Mucosa of descending colon (tissue), 3 donors: Measurements from ENCODE around the gene RASL11A. TPM values are rescaled to one million over a fixed set of nuclear protein-coding genes. Genes with fewer than 3 reads are reported as not detected.

Experiments used
- ATAC-seq: fragments of 200-7000 bp; cut with Tn5 transposase; one replicate; pipeline ENCODE4 v1.9.1; 2020; ENCODE audit warnings: mild to moderate bottlenecking, moderate library complexity
- DNase-seq, 3 donors: peaks; one replicate each; pipeline ENCODE4 v3.0.0-alpha.2; 2020
- H3K36me3 ChIP-seq: fragments of 200-600 bp; one replicate; pipeline ENCODE4 v1.8.0; 2021; ENCODE audit warnings: low read depth, mild to moderate bottlenecking
- H3K4me1 ChIP-seq: fragments of 200-600 bp; one replicate; pipeline ENCODE4 v1.8.0; 2021; ENCODE audit warnings: low read depth, mild to moderate bottlenecking
- H3K4me3 ChIP-seq: fragments of 200-600 bp; one replicate; pipeline ENCODE4 v1.8.0; 2021; ENCODE audit warnings: mild to moderate bottlenecking
- H3K9me3 ChIP-seq: fragments of 200-600 bp; one replicate; pipeline ENCODE4 v1.8.0; 2021; ENCODE audit warnings: mild to moderate bottlenecking
- intact Hi-C, 2 donors: fragments of 100-400 bp; cut with DNase I in 1 of 2; cut with micrococcal nuclease in 1 of 2; formaldehyde crosslinking; loops; one replicate each; pipeline versions ENCODE4 v1.11.0 to v1.11.1; 2022; cut with DNase I, micrococcal nuclease
- total RNA-seq, 3 donors: library from RNA; stranded (reverse); fragmentation: NEBNext Ultra II Directional in 2 of 3; extraction: Animal tissue kit (Norgen Biotek cat#: 25700) in 2 of 3; gene quantifications; one replicate each; pipeline versions ENCODE4 v1.2.1 to v1.2.4, GENCODE V29; 2021 to 2023
- TF ChIP-seq, protein P1 (sequence below): fragments of 200-600 bp; IDR thresholded peaks from one replicate; pipeline ENCODE4 v1.8.0; 2022; ENCODE audit warnings: antibody characterized with exemption, mild to moderate bottlenecking
- donor health status: DM: no; HTN: no; CAD: no; lungs with moderate emphysema.
- donor health status: DM: no; HTN: no; CAD: no.
- donor health status: DM: no; HTN: yes; CAD: no.

The RASL11A gene
- total RNA-seq, 3 donors from 2014 or later, result 27.0 to 75.0 (median 34.9) TPM

DNA sequence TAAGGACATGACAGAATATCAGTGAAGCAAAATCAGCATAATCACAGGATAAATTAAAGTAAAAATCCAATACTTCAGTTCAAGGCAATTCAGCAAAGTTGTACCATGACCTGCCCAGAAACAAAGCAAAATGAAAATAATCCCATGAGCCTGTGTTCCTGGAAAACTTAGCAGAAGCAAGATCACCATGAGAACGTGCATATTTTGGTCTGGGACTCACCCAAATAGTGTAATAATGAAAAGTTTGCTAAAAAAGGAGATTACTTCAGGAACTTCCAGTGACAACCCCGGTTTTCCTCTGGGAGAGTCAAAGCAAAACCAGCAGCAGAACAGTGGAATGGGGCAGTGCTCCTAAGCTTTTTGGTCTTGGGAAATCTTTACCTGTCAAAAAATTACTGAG, 34.2 kb upstream of the RASL11A start:
- no peak overlapping the region for H3K4me3 ChIP-seq
- DNase-seq, result no peak
- H3K4me1 ChIP-seq, result no peaks in the 10 kb centered on the region
- TF ChIP-seq, protein P1, sequence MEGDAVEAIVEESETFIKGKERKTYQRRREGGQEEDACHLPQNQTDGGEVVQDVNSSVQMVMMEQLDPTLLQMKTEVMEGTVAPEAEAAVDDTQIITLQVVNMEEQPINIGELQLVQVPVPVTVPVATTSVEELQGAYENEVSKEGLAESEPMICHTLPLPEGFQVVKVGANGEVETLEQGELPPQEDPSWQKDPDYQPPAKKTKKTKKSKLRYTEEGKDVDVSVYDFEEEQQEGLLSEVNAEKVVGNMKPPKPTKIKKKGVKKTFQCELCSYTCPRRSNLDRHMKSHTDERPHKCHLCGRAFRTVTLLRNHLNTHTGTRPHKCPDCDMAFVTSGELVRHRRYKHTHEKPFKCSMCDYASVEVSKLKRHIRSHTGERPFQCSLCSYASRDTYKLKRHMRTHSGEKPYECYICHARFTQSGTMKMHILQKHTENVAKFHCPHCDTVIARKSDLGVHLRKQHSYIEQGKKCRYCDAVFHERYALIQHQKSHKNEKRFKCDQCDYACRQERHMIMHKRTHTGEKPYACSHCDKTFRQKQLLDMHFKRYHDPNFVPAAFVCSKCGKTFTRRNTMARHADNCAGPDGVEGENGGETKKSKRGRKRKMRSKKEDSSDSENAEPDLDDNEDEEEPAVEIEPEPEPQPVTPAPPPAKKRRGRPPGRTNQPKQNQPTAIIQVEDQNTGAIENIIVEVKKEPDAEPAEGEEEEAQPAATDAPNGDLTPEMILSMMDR, result no peak
- H3K9me3 ChIP-seq, result no peaks in the 10 kb centered on the region
- no peak for ATAC-seq
- H3K36me3 ChIP-seq, result no peaks in the 10 kb centered on the region
- intact Hi-C loops, result no loop called here

DNA sequence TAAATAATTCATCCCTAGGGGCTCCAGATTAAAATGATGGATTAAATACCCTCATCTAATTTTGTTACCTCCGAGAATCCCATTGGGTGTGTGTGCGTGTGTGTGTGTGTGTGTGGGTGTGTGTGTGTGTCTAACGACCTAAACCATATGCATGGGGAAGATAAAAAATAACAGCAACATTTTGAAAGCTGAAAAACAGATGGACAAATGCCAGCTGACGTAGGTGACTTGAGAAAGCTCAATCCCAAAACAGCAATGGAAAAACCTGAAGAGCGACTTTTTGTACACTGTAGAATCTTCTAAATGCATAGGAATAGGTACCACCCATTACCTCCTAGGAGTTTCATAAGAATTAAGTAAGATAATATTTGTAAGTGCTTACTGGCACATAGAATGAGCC, 27.9 kb upstream of the RASL11A start:
- H3K9me3 ChIP-seq, result no peaks in the 10 kb centered on the region
- TF ChIP-seq, protein P1, result no peak
- ATAC-seq (no peak), DNase-seq (no peak)
- H3K36me3 ChIP-seq, result no peaks in the 10 kb centered on the region
- H3K4me1 ChIP-seq, result no peaks in the 10 kb centered on the region
- H3K4me3 ChIP-seq, result no peak overlapping the region
- intact Hi-C loops, result loop anchor here in 1 of 2 donors (10.0 kb wide), 1 partner anchor 68 kb away; the partner anchor contains the start of gene USP12

DNA sequence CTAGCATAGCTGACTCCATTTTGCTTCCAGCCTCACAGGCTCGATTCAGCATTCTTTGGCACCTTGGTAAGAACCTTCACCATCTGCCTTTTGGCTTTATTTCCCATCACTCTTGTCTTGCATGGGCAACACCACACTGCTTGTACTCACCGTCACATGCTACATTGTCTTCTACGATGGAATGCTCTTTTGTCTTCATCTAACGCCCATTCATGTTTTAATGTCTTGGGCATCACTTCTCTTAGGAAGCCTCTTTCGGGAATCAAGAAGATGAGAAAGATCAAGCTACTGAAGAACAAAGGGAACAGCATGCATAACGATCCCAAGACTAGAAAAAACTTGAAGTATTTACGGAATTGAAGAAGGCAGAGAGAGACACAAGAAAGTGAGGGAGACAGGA, 25.0 kb upstream of the RASL11A start:
- H3K4me1 ChIP-seq, result peaks cover 4% of the 10 kb centered on the region
- ATAC-seq (no peak), DNase-seq (no peak)
- H3K9me3 ChIP-seq, result no peaks in the 10 kb centered on the region
- H3K4me3 ChIP-seq, result no peak overlapping the region
- intact Hi-C loops, result loop anchor here in 1 of 2 donors (10.0 kb wide), 1 partner anchor 71 kb away; the partner anchor contains the start of gene USP12
- TF ChIP-seq, protein P1, result no peak
- H3K36me3 ChIP-seq, result no peaks in the 10 kb centered on the region

DNA sequence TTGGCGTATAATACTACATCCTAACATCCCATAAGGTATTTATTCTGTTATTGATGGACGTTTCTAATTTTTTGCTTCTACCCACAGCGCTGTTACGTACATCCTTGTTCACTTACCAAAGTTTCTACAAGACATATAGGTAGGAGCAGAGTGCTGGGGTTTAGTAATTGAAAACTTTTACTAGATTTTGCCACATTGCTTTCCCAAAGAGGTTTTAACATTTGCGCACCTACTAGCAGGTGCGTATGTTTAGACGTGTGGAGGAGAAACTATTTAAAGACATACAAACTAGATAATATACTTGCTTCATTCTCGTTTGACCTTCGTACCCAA, 19.8 kb upstream of the RASL11A start:
- Histone ChIP-seq H3K36me3 (no peaks in the 10 kb centered on the region), H3K4me1 (peaks cover 18% of the 10 kb centered on the region), H3K9me3 (no peaks in the 10 kb centered on the region), H3K4me3 (peak overlapping the region; percentile 66)
- DNase-seq, result no peak
- TF ChIP-seq, protein P1, result no peak
- ATAC-seq, result no peak
- intact Hi-C loops, result no loop called here

DNA sequence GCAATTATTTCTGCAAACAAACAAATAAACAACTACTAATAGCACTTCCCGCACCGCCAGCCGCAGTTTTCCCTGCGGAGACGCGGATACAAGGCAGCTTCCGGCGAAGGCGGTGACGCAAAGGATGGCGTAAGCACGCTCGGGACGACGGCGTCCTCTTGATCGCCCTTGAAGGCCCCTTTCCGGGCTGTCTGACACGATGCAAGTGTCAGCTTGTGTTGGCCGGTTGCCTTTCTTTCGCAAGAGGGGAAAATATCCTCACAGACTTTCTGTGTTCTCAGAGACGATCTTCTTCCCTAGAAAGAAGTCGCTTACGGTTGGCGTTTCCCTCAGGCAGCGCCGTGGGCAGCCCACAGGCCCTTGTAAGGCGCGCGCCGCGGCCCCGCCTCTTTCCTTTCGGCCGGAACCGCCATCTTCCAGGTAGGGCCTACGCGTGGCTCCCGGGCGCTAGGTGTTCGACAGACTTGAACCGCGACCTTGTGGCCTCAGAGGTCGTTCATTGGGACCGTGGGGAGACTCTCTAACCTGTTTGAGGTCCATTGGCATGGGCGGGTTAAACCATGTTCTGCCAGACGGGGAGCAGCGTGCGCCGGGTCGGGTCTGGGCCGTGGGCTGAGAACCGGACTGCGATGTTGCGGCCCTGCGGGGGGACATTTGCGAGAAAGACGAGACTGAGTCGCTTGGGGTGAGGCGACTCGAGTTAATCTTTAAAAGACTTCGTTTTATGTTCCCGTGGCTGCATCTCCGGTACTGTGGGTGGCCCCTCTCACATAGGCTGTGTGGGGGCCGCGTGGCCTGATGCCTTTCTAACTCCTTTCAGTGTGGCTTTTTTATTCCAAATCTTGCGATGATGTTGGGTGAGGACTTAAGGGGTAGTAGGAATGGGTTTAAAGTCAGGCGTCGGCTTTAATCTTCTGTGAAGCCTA, 19.2 kb upstream of the RASL11A start, which contains the start of gene RPL21:
Gene RPL21 (plus strand): TSS at position 393 of the 926 bp plus-strand sequence. CDS start 2,219 bp downstream, outside the sequence.
- peak; percentile 97 for ATAC-seq
- Histone ChIP-seq H3K36me3 (no peaks in the 10 kb centered on the region), H3K4me1 (peaks cover 18% of the 10 kb centered on the region), H3K9me3 (no peaks in the 10 kb centered on the region), H3K4me3 (peak within 1 kb of the TSS; percentile 66)
- TF ChIP-seq, protein P1, result no peak
- intact Hi-C loops, result no loop called here
- peak; percentile 94 to 98 (median 97) for DNase-seq
